Measurements from ENCODE around the gene CDH4.

The CDH4 gene

GRCh38 chr20:61297491-61297890, 45.4 kb downstream of the CDH4 start:
- H3K4me3 ChIP-seq (ENCODE audit: low read depth, low read length), result no peak overlapping the region
- no peak for DNase-seq (ENCODE audit: low read depth)

GRCh38 chr20:61297986-61298385, 45.9 kb downstream of the CDH4 start:
- peak; percentile 42 for DNase-seq (ENCODE audit: low read depth)
- H3K4me3 ChIP-seq (ENCODE audit: low read depth, low read length), result no peak overlapping the region

- no peak for DNase-seq (ENCODE audit: low read depth)
- no peak overlapping the region for H3K4me3 ChIP-seq (ENCODE audit: low read depth, low read length)
Measured at GRCh38 chr20:61298661-61299060, 46.6 kb downstream of the CDH4 start.

GRCh38 chr20:61299104-61299503, 47.0 kb downstream of the CDH4 start:
- no peak for DNase-seq (ENCODE audit: low read depth)
- no peak overlapping the region for H3K4me3 ChIP-seq (ENCODE audit: low read depth, low read length)

- peak; percentile 31 for DNase-seq (ENCODE audit: low read depth)
- no peak overlapping the region for H3K4me3 ChIP-seq (ENCODE audit: low read depth, low read length)
Measured at GRCh38 chr20:61299618-61300017, 47.6 kb downstream of the CDH4 start.

- DNase-seq (ENCODE audit: low read depth), result no peak
- H3K4me3 ChIP-seq (ENCODE audit: low read depth, low read length), result no peak overlapping the region
Measured at GRCh38 chr20:61300293-61300692, 48.2 kb downstream of the CDH4 start.

- H3K4me3 ChIP-seq (ENCODE audit: low read depth, low read length), result no peak overlapping the region
- DNase-seq (ENCODE audit: low read depth), result no peak
Measured at GRCh38 chr20:61300709-61301108, 48.6 kb downstream of the CDH4 start.

- no peak for DNase-seq (ENCODE audit: low read depth)
- H3K4me3 ChIP-seq (ENCODE audit: low read depth, low read length), result no peak overlapping the region
Measured at GRCh38 chr20:61301711-61302525, 49.9 kb downstream of the CDH4 start.

GRCh38 chr20:61303217-61303616, 51.2 kb downstream of the CDH4 start:
- DNase-seq (ENCODE audit: low read depth), result no peak
- H3K4me3 ChIP-seq (ENCODE audit: low read depth, low read length), result no peak overlapping the region

- no peak for DNase-seq (ENCODE audit: low read depth)
Measured at GRCh38 chr20:61303675-61304074, 51.6 kb downstream of the CDH4 start.

GRCh38 chr20:61304750-61305149, 52.7 kb downstream of the CDH4 start:
- no peak overlapping the region for H3K4me3 ChIP-seq (ENCODE audit: low read depth, low read length)
- DNase-seq (ENCODE audit: low read depth), result no peak

More at GRCh38 chr20:61303675-61304074, 51.6 kb downstream of the CDH4 start:
- no peak overlapping the region for H3K4me3 ChIP-seq (ENCODE audit: low read depth, low read length)

- DNase-seq (ENCODE audit: low read depth), result no peak
- no peak overlapping the region for H3K4me3 ChIP-seq (ENCODE audit: low read depth, low read length)
Measured at GRCh38 chr20:61306937-61307475, 54.9 kb downstream of the CDH4 start.

GRCh38 chr20:61307686-61308476, 55.8 kb downstream of the CDH4 start:
- H3K4me3 ChIP-seq (ENCODE audit: low read depth, low read length), result no peak overlapping the region
- no peak for DNase-seq (ENCODE audit: low read depth)

- DNase-seq (ENCODE audit: low read depth), result no peak
- H3K4me3 ChIP-seq (ENCODE audit: low read depth, low read length), result no peak overlapping the region
Measured at GRCh38 chr20:61308477-61308774, 56.4 kb downstream of the CDH4 start.

GRCh38 chr20:61310954-61311353, 58.9 kb downstream of the CDH4 start:
- DNase-seq (ENCODE audit: low read depth), result no peak
- H3K4me3 ChIP-seq (ENCODE audit: low read depth, low read length), result no peak overlapping the region

- DNase-seq (ENCODE audit: low read depth), result no peak
- H3K4me3 ChIP-seq (ENCODE audit: low read depth, low read length), result no peak overlapping the region
Measured at GRCh38 chr20:61311656-61312387, 59.8 kb downstream of the CDH4 start.

GRCh38 chr20:61312925-61313324, 60.9 kb downstream of the CDH4 start:
- DNase-seq (ENCODE audit: low read depth), result no peak
- no peak overlapping the region for H3K4me3 ChIP-seq (ENCODE audit: low read depth, low read length)

GRCh38 chr20:61313396-61313795, 61.3 kb downstream of the CDH4 start:
- no peak overlapping the region for H3K4me3 ChIP-seq (ENCODE audit: low read depth, low read length)
- DNase-seq (ENCODE audit: low read depth), result no peak

- DNase-seq (ENCODE audit: low read depth), result no peak
- H3K4me3 ChIP-seq (ENCODE audit: low read depth, low read length), result no peak overlapping the region
Measured at GRCh38 chr20:61314326-61315010, 62.4 kb downstream of the CDH4 start.
